GM21723 (cell line): ENCODE data around the gene TMEM139.

Experiments used
- ATAC-seq: cut with Tn5 transposase; IDR thresholded peaks from one replicate; pipeline ENCODE4 v1.9.1; 2021; ENCODE audit warnings: mild to moderate bottlenecking, moderate library complexity; ENCODE audit not compliant: unreplicated experiment

TMEM139 gene

GRCh38 chr7:143284591-143285469, at the start of gene TMEM139:
Gene TMEM139 (plus strand): TSS chr7:143284958. CDS start chr7:143285958, 1,000 bp downstream.
- ATAC-seq = no peak

- ATAC-seq = no peak
Measured at GRCh38 chr7:143235561-143235960, 49.2 kb upstream of the TMEM139 start.

DNA sequence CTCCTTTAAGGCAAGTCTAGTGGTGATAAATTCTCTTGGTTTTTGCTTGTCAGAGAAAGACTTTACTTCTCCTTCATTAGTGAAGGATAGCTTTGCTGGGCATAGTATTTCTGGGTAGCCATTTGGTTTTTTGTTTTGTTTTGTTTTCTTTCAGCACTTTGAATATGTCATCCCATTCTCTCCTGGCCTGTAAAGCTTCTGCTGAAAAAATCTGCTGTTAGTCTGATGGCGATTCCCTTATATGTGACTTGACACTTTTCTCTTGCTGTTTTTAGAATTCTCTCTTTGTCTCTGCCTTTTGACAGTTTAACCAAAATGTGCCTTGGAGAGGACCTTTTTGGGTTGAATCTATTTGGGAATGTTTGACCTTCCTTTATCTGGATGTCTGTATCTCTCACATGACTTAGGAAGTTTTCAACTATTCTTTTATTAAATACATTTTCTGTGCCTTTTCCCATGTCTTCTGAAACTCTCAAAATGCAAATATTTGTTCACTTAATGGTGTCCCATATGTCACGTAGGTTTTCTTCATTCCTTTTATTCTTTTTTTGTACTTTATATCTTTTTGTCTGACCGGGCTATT, 48.3 kb upstream of the TMEM139 start:
- ATAC-seq = no peak

DNA sequence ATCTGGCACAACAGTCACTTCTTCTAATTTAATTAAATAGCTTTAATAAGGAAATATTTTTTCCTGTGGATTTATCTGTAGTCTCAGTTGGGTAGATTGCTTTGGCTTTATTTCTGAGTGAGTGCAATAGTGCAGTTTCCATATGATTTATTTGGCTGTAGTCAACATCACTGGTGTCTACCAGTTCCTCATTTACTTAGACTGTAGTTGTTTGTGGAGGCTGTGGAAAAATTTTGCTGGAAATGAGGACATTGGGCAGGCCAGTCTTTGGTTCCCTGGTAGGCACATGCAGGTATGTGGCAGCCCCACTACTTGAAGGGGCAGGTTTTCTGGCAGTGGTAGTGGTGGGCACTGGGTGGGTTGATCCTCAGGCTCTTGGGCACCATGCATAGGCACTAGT, 47.4 kb upstream of the TMEM139 start:
- ATAC-seq = no peak

GRCh38 chr7:143238289-143238980, 46.3 kb upstream of the TMEM139 start:
- ATAC-seq = no peak

GRCh38 chr7:143239813-143240212, 44.9 kb upstream of the TMEM139 start:
- no peak for ATAC-seq

GRCh38 chr7:143240291-143241168, 44.2 kb upstream of the TMEM139 start:
- ATAC-seq = peak; percentile 97

GRCh38 chr7:143242306-143242705, 42.5 kb upstream of the TMEM139 start:
- ATAC-seq = no peak

- ATAC-seq = no peak
Measured at GRCh38 chr7:143243111-143243510, 41.6 kb upstream of the TMEM139 start.

DNA sequence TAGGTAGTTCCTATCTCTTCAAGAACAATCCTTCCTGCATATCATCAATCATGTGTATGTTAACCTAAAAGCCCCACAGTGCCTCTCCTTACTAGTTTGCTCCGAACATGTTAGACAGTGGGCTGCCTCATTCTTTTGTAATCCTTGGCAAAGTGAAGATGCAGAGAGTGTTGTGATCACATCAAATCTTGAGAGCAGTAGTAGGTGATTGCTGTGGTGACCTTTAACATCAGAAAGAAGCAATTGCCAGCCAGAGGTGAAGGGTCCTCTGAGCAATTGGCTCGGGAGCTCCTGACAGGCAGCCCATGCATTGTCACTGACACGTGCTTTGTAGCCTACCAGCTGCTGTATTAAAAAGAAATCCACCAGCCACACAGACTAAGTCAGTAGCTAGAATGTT, 41.1 kb upstream of the TMEM139 start:
- ATAC-seq = no peak

DNA sequence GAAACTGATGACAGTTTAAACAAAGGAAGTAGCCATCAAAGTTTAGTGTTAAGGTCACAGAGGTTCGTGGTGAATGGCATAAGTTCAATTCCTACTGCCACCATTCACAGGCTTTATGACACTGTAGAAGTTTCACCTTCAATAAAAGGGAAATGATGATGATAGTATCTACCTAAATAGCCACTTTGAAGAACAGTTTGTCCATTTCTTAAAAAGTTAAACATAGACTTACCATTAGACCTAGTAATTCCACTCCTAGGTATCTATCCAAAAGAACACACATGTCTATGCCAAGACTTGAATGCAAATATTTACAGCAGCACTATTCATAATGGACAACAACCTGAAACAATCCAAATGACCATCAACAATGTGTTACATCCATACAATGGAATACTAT, 40.4 kb upstream of the TMEM139 start:
- no peak for ATAC-seq

DNA sequence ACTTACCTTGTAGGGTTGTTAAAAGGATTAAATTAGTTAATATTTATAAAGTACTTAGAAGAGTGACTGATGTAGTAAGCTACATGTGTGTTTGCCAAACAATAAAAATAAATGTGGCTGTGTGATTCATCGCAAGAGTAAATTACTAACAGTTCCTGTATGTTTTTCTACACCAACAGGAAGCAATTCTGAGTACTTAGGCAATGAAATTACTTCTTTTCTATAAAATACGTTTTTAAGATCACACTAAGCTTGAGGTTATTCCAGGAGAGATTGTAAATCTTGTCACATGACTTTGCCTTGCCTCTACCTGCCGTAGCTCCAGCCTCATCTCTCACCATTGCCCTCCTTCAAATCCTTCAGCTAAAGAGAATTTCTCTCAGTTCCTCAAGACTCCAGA, 39.6 kb upstream of the TMEM139 start:
- no peak for ATAC-seq

DNA sequence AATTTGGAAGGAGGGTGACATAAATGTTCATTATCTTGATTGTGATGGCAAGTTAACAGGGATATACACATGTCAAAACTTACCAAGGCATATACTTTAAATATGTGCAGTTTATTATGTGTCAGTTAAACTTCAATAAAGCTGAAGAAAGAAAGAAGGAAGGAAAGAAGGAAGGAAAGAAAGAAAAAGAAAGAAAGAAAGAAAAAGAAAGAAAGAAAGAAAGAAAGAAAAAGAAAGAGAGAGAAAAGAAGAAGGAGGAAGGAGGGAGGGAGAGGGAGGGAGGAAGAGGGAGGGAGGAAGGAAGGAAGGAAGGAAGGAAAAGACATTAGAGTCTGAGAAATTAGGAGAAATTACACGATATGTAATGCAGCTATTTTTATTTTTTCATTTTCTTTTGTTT, 37.4 kb upstream of the TMEM139 start:
- ATAC-seq = no peak

DNA sequence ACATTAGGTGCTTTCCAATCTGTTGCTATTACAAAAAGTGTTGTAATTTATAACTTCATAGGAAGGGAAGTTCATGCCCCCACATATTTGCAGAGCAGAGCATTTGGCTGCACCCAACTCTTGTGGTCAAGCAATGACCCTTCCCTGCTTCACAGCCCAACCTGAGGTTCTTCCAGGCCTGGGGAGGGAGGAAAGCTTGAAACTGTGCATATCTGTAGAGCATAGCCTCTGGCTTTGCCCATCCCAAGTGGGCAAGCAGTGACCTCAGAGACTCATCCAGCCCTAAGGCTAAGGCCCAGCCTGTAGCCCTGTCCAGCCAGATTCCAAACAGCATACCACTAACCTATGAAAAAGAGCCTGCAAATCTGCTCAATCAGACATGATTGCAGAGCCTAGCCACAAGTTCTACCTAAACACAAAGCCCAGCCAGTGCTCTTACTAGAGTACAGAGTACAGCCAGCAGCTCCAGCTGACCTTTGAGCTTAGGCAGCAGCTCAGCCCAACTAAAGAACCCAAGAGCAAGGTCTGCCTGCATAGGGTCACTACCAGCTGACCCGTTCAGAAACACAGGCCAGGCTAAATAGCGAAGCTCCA, 35.9 kb upstream of the TMEM139 start:
- ATAC-seq = no peak

- ATAC-seq = no peak
Measured at GRCh38 chr7:143250199-143250598, 34.6 kb upstream of the TMEM139 start.

DNA sequence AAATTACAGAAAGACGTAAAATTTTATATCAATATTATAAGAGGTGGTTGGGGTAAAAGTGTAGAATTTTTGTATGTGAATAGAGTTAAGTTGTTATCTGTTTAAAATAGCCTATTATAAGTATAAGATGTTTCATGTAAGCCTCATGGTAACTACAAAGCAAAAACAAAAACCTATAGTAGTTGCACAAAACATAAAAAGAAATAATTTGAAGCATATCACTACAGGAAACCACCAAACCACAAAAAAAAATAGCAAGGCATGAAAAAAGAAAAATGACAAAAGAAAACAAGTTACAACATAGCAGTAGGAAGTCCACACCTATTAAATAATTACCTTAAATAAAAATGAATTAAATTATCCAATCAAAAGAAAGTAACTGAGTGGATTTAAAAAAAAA, 33.9 kb upstream of the TMEM139 start:
- no peak for ATAC-seq

- ATAC-seq = no peak
Measured at GRCh38 chr7:143252006-143252405, 32.8 kb upstream of the TMEM139 start.

DNA sequence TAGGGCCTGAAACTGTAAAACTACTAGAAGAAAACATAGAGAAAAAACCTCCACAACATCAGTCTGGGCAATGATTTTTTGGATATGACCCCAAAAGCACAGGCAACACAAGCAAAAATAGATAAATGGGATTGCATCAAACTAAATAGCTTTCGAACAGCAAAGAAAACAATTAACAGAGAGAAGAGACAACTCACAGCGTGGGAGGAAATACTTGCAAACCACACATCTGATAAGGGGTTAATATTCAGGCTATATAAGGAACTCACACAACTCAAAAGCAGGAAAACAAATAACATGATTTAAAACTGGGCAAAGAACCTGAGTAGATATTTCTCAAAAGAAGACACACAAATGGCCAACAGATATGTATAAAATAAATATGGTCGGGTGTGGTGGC, 29.2 kb upstream of the TMEM139 start:
- no peak for ATAC-seq

GRCh38 chr7:143256325-143256724, 28.4 kb upstream of the TMEM139 start:
- ATAC-seq = peak; percentile 3

- peak; percentile 82 for ATAC-seq
Measured at GRCh38 chr7:143256932-143257331, 27.8 kb upstream of the TMEM139 start.
